SH-SY5Y (cell line): ENCODE results near the gene COTL1.

Experiments
- GATA2 ChIP-seq: IDR thresholded peaks from 2 replicates; pipeline ENCODE4 v1.6.1; 2011; ENCODE audit warnings: mild to moderate bottlenecking, low read depth, low read length
- GATA3 ChIP-seq: IDR thresholded peaks from 2 replicates; pipeline ENCODE4 v1.6.1; 2011; ENCODE audit warnings: low read depth, mild to moderate bottlenecking, low read length, moderate library complexity

GRCh38 chr16:84630446-84631152 lies 12.7 kb upstream of the COTL1 start:
- TF ChIP-seq GATA2 (no peak), GATA3 (no peak)
